CD4-positive, alpha-beta T cell treated with Interleukin-6 at 100 ng/mL for 8 hours (primary cell): ENCODE measurements around the gene RPL29.

Experiments used
- DNase-seq: peaks from one replicate; pipeline ENCODE4 v3.0.0-alpha.2; 2020; ENCODE audit warnings: mixed read lengths, low spot score

The RPL29 gene

DNA sequence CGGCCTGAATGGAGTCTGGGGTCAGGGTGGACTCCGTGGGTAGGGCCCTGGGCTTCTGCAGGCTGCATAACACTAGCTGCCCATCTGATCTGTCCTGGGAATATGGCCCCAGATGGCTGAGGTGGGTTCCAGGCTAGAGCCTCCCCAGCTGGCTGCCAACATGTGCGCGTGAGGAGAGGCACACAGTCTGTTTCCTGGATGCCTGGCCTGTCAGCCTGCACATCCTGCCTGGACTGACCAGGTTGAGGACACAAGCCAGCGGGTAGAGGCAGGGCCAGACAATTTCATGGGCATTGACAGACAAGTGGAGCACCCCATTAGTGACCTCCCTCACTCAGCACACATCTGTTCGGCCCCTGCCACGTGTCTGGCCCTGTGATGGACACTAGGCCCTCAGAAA, 29.8 kb upstream of the RPL29 start:
- DNase-seq: no peak

DNA sequence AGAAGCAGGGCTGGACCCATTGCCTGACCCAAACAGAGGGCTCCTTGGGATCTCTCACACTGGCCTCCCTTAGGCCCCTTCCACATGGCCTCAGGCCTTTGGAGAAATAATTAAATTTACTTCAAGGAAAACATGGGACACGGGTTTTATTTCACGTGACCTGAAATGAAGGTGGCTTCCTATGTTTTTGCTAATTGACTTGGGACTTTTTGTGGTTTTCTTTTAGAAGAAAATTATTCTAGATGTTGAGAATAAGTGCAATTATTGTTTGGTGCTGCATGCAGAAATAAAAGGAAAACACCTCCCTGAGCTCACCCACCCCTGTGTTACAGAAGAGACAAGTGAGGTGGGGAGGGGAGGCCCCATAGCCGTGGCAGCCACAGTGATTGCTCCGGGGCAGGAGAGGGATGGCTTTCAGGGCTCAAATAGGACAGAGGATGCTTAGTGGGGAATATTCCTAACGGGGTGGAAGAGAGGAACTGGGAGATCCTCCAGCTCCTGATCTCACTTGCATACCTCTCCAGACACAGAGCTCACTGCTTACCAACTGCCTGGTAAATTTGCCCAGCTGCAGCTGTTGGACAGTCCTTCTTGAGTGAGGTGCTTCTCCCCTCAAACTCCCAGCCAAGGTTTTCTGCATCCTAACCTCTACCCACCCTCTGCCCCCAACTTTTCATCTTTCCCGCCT, 29.2 kb upstream of the RPL29 start:
- DNase-seq: no peak

DNA sequence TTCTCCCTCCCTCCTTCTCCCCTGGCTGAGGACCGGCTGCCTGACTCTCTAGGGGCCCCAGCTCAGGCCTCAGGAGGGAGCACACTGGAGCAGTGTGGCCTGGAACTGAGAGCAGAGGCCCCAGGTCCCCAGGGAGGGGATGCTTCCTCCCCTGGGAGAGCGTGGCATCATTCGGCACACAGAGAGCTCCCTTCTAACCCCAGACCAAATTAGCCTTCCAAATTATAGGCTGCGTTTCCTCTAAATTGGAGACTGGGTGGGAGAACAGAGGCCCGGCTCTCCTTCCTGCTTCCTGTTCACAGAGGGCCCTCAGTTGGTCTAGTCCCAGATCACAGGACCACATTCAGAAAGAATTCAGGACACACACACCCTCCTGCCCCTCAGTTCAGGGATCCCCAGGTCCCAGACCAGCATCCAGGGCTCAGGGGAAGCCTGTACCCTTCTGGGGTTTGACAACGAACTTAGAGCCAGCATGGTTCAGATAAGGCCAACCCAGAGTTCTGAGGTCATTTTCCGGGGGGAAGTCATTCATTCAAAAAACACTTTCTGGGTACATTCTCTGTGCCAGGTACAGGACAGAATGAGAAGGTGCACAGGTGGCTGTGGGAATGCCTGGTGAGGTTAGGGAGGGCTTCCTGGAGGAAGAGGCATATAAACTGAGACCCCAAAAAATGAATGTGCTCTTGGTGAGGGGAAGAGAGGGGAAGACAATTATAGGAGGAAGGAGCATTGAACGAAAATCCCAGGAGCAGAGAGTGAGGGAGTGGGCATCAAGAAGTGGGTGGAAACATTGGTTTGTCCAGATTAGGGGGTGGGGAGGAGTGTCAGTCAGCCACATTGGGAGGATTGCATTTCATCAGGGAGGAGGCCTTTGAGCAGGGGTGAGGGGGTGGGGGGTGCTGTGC, 28.4 kb upstream of the RPL29 start:
- no peak for DNase-seq

DNA sequence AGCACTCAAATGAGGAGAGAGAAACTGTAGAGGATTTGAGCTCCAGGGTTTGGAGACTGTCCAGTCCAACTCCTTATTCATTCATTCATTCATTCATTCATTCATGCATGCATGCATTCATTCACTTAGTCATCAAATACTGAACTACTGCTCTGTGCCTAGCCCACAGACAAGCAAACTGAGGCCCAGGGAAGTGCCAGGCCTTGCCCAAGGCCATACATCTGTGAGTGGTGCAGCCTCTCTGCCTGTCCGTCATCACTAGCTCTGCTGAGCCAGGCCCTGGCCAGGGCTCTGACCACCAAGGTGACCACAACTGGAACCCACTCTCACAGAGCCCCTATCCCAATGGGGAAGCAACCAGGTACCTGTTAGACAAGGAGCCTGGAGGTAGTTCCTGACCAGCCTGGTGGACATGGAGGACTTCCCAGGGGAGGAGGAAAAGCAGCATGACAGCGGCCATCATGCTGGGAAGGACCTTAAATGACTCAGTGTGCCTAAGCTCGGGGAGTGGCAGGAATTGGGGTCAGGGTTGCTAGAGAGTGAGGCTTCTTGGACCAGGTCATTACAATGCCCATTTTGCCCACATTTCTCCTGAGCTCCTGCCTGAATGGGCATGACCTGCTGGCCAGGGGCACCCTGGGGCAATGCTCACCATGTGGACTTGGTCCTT, 27.5 kb upstream of the RPL29 start:
- DNase-seq: no peak

DNA sequence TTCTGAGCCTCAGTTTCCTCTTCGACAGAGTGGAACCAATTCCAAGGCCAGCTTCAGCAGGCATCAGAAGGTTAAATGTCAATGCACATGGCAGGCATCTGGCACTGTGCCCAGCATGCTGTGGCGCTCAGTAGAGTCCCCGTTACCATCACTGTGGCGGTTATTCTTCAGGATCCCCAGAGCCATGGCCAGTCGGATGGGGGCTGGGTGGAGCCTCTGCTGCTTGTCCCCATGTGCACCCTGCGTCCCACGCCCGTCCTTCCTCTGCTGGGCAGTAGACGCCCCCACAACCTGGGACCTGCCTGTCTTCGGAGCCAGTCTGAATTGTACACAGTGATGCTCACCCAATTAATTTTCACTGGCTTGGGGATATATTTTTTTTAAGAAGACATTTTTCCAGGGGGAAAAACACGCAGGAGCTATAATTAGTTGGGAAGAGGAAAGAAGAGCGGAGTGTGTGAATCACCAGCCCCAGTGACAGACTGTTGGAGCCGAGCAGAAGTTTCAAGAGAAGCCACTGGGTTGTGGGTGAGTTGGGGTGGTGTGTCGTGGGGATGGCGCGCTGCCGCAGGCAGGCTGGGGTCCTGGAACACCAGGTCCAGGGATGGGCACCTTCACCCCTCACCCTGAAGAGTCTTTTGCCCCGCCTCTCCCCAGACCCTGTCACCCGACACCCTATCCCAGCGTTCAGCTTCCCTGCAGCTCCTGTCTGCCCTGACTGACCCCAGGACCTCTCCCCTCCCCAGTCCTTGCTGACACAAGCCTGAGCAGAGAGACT, 26.8 kb upstream of the RPL29 start:
- no peak for DNase-seq

DNA sequence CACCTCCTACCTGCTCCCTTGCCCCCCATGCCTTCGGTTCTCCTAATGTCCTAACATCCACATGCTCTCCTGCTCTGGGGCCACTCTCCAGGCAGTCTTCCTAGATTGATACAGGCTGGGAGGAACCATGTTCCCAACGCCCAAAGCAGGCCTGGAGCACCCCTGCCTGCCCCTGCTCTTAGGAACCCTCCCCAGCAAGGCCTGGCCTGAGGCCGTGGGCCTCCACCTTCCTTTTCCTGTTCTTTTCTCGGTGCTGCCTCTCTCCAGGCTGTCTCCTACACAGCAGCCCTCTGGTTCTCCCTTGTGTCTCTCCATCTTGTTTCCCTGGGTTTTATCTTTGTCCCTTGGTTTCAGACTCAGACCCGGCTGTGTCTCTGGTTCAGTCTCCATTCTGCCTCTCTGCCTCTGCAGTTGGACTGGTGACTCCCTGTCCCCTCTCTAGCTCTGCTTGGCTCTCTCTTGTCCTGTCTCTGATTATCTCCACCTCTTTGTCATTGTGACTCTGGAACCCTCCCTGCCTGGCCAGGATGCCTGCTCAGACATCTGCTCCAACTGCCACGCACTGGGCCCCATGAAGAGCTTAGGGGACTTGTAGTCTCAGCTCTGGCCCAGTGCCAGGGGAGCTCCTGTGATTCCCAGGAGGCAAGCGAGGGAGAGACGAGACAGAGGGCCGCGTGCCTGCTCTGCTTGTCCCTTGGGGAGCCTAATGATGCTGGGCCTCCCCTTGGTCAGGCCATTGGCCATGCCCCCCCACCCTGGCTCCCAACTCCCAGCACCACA, 26.0 kb upstream of the RPL29 start:
- DNase-seq: no peak

DNA sequence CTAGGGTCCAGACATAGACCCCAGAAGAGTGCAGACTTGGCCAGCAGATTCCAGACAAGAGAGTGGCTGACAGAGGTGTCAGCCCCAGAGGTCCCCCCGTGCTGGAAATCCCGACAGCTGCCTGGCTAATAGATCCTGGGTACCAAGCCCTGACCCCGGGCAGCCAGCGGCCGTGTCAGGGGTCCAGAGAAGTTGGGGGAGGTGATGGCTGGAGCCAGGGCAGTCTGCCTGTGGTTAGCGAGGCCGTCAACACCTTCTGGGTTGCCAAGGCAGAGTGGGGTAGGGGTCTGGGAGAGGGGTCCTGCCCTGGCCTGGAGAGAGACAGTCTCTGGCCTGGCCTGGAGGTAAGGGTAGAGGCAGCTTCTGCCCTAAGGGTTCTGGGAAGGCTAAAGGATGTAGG, 25.1 kb upstream of the RPL29 start:
- no peak for DNase-seq

DNA sequence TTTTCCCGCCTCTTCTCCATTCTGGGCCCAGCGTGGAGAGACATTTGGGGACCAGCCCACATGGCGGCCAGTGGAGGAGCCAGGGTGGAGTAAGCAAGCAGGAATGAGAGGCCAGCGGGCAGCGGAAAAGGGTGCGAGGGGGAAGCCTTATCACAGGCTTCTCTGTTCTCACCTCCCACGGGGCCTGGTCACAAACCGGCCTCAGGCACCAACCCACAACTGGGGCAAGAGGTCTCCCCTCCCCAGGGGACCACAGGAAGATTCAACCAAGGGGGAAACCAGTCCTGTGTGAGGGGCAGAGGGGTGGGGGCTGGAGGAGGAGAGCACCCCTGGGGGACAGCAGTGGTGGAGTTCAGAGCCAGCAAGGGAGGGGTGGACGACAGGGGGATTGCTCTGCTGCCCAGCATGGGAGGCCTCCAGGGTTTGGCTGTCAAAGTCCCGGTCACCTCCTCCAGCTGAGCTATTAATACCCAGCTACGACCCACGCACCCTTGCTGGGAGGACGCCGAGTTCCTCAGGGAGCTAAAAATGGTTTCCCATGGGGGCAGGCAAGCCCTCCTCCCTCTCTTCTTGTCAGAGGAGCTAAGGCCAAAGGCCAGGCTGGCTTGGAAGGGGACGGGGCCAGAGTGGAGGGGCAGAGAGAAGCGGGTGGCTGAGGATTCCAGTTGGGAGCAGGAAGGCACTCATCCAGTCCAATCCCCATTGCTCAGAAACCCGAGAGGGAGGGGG, 23.8 kb upstream of the RPL29 start:
- DNase-seq: no peak

DNA sequence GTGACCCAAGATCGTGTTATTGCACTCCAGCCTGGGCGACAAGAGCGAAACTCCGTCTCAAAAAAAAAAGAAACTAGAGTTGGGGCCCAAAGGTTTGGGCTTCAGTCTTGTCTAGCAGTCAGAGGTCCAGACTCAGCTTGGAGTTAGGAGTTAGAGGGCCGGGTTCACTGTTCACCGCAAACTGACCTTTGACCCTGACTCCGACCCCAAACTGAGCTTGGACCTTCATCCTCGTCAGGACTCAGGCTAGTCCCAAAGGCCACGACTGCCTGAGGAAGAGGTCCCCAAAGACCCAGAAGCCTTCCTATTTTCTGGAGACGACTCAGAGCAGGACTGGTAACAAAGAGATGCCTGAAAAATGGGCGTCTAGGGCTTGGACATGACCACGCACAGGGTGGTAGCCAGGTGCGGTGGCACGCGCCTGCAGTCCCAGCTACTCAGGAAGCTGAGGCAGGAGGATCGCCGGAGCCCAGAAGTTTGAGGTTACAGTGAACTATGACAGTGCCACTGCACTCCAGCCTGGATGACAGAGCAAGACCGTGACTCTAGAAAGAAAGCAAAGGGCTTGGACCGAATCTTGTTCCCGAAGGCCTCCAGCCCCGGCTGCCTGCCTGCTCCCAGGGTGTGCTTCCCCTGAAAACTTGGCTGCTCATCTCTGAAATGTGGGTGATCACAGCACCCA, 22.8 kb upstream of the RPL29 start:
- no peak for DNase-seq

DNA sequence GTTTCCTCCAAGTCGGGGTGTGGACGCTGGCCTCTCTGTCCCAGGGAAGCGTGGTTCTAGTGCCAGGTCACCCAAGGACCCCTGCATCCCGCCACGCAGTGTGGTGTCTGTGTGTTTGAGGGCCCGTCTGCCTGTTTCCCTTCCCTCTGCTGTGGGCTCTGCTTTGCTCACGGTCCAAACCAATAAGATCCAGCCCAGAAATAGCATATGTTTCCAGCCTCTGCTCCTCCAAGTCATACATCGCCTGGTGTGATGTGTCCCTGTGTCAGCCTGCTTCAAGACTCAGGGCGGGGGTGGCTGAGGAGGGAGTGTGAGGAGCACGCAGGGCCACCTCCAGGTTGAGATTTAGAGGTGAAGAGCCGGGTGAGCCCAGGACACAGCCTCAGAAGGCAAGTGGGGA, 21.9 kb upstream of the RPL29 start:
- no peak for DNase-seq

DNA sequence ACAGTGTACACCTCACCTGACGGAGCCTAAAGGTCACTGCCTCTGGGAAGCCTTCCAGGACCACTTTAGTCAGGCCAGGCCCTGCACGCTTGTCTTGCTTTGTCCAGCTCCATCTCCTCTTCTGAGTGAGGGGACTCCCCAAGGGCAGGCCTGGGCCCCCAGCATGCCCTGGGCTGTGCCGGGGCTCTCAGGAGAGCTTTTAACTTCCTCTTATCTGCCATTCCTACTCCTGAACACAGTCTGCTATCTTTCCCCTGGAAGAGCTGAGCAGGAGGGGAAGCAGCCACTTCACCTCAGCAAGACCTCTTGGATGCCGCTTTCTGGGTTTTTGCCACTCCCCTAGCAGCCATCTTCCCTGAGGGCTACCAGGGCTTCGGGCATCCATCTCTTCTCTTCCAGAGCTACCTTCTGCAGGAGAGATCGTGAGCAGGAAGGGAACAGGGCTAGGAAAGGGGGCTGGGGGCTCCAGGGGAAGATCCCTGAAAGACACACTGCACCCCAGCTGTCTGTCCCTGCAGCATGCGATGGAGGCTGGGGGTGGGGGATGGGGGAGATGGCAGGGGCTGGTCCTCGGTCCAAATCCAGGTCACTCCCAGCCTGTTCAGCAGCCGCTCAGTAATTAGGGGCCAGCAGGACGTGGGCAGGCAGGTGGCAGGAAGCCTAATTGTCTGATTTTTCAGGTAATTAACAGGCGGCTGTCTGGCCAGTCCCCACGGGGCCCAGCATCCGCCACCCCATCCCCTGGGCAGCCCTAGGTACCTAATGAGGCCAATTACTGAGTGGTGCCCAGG, 19.9 kb upstream of the RPL29 start:
- no peak for DNase-seq

DNA sequence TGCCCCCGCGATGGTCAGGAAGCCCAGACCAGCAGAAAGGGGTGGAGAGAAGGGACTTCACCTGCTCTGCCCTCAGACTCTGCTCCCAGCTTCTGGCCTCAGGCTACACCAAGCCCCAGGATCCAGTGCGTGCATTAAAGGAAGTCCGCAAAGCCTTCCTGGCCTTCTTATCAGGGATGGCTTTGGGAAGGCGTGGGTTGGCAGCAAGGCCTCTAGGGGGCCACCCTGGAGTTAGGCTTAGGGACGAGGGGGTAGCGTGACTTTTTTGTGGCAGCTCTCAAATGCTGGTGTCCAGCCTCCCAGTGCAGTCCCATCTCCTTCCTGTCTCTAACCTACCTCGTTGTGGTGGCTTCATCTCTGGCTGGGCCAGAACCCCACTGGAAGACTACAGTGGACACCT, 18.9 kb upstream of the RPL29 start:
- DNase-seq: no peak

DNA sequence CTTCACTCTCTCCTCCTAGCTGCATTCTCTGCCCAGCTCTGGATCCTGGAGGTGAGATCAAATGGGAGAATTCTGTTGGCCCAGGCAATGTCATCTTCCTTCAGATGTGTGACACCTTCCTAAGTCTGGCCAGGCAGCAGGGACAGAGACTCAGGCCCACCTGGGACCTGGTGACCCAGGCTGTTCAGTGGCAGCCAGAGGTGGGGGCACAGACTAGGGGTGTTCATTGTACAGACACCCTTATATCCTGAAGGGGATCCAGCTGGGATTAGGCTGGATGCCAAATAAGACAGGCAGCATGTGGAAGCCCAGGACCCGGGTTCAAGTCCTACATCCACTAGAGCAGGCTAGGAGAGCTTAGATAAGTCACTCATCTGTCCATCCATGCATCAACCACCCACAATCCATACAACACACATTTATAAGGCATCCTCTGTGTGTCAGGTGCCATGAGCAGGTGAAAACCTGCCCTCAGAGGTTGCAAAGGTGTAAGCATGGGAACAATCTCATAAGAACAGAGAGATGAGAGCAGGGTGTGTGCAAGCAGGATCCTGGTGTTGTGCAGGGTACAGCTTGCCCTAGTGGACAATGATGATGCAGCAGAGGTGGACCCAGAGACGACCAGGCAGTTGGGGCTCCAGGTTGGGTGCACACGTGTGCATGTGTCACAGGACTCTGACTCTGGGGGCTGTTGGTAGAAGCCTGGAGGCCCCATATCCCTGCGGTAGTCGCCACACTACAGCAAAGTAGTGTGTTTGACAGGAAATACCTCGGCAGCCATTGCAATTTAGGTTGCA, 18.3 kb upstream of the RPL29 start:
- DNase-seq: no peak

DNA sequence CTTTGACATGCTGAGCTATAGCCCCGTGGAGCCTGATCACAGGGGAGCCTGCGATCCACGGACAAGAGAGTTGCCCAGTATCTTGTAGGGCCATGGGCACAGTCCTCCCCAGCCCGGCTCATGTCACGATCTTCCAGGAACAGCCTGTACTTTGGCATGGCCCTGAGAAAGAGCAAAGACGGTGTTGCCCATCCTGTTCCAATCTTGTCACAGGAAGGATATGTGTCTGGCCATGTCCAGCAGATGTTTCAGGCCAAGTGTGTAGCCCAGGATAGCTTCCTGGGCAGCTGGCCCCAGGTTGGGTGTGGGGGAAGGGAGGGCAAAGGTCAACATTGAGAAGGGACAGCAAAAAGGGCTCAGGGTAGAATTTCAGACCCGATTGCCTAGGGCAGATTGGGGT, 17.0 kb upstream of the RPL29 start:
- no peak for DNase-seq

DNA sequence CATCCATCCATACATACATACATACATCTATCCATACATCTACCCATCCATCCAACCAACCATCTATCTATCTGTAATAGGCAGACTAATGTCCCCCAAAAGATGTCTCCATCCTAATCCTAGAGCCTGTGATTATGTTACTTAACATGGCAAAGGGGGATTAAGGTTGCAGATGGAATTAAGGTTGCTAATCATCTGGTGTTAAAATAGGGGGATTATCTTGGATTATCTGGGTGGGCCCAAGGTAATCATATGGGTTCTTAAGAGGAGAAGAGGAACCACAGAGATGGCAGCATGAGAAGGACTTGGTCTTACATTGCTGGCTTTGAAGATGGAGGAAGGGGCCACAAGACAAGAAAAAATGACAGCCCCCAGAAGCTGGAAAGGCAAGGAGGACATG, 14.7 kb upstream of the RPL29 start:
- DNase-seq: no peak

DNA sequence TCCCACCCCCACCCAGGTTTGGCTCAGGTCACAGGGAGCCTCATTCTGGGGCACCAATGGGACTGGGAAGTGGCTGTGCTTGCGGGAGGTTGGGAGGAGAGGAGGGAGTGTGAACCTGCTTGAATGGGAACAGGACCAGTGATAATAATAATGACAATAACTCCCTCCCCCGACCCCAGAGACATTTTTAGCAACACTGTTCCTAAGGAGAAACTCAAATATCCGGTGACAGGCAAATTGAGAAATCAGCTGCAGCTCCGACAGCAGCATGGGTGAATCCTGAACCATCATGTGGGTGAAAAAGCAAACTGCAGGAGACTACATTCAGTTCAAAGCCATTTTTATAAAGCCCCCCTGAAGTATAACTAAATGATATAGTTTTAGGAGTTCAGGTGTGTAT, 11.6 kb upstream of the RPL29 start:
- no peak for DNase-seq

DNA sequence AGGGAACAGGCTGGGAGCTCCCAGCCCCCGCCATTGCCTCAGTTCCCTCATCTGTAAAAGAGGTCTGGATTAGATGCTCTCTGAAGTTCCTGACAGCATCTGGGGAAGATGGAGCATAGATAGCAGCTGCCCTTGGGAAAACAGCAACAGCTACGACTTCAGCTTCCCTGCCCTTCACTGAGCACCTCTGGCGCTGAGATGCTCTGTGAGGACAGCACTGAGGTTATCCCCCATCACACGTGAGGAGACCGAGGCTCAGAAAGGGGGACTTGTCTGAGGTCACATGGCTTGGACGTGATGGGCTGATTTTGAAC, 11.1 kb upstream of the RPL29 start:
- DNase-seq: no peak

DNA sequence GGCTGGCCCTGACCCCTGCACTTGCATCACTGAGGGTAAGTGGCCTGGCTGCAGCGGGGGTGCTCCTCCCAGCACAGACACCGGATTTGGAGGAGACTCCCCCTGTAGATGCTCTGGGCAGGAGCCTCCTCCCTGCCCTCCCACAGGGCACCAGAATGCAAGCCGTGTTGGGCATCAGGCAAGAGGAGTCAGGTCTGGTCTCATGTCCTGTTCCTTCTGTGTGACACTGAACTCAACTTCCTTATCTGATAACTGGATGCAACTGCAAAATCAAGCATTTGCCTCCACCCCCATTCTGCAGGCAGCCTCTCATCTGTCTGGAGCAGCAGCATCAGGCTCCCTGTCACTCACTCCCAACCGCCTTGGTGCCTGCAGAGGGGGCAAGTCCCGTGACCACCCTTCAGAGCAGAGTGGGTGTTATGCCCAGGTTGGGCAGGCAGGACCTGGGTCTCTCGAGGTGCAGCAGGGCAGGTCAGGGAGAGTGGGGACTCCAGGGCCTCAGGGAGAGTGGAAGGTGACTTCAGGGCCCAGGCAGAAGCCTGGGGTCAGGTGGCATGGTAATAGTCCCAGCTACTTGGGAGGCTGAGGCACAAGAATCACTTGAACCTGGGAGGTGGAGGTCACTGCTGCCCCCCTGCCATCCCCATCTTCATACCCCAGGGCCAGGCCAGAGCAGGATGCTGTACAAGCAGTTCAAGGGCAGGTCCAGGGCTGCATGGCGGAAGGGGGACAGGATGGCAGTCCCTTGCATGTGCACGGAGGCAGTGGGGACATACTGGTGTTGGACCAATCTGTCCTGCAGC, 10.5 kb upstream of the RPL29 start:
- DNase-seq: no peak
